H7 (cell line): Measurements from ENCODE around the gene ALK. TPM values are rescaled to one million over a fixed set of nuclear protein-coding genes. Genes with fewer than 3 reads are reported as not detected.
A peak's percentile ranks its signal among the peaks of the same experiment; 100 is the strongest.

ENCODE experiments used
- DNase-seq: peaks from one replicate; pipeline ENCODE4 v3.0.0; 2012
- H3K27me3 ChIP-seq: 2 replicates; pipeline ENCODE4 v1.6.0; 2011; ENCODE audit warnings: mild to moderate bottlenecking, low read length; ENCODE audit not compliant: control insufficient read depth, insufficient read depth
- H3K36me3 ChIP-seq: replicated peaks from 2 replicates; pipeline ENCODE4 v1.5.1; 2011; ENCODE audit warnings: low read length; ENCODE audit not compliant: control insufficient read depth, insufficient read depth
- H3K4me3 ChIP-seq: 2 replicates; pipeline ENCODE4 v1.5.1; 2011; ENCODE audit warnings: low read depth, mild to moderate bottlenecking, control low read depth, low read length, moderate library complexity; ENCODE audit not compliant: insufficient read depth
- total RNA-seq: library from RNA; depleted of rRNA; stranded (reverse); fragments of >200 nt; shearing (Covaris generic); gene quantifications from 2 replicates; pipeline ENCODE4 v1.2.3, GENCODE V29; 2014; rRNA removed

ALK gene
- total RNA-seq, result 0.15 and 0.21 TPM in 2 replicates

GRCh38 chr2:29921560-29921915 is at the start of gene ALK:
Gene ALK, minus strand, starts transcription at chr2:29921586. Its CDS starts 927 bp downstream, at chr2:29920659.
- Histone ChIP-seq H3K27me3 (peaks cover 35% of the 10 kb centered on the region), H3K36me3 (no peaks in the 10 kb centered on the region), H3K4me3 (peak within 1 kb of the TSS; percentile 45)
- DNase-seq, result peak; percentile 95

GRCh38 chr2:29966266-29966665 is 44.9 kb upstream of the ALK start:
- H3K27me3 ChIP-seq, result no peaks in the 10 kb centered on the region
- no peak overlapping the region for H3K4me3 ChIP-seq
- no peaks in the 10 kb centered on the region for H3K36me3 ChIP-seq
- DNase-seq, result no peak

GRCh38 chr2:29963972-29964570 is 42.7 kb upstream of the ALK start:
- no peak overlapping the region for H3K4me3 ChIP-seq
- DNase-seq, result peak; percentile 23

GRCh38 chr2:29962922-29963321 is 41.5 kb upstream of the ALK start:
- no peak for DNase-seq
- Histone ChIP-seq H3K27me3 (no peaks in the 10 kb centered on the region), H3K36me3 (no peaks in the 10 kb centered on the region), H3K4me3 (no peak overlapping the region)

More at GRCh38 chr2:29963972-29964570, 42.7 kb upstream of the ALK start:
- Histone ChIP-seq H3K27me3 (no peaks in the 10 kb centered on the region), H3K36me3 (no peaks in the 10 kb centered on the region)

GRCh38 chr2:29954316-29954715 is 32.9 kb upstream of the ALK start:
- no peak for DNase-seq
- Histone ChIP-seq H3K4me3 (no peak overlapping the region), H3K36me3 (no peaks in the 10 kb centered on the region)

GRCh38 chr2:29952973-29953372 is 31.6 kb upstream of the ALK start:
- H3K4me3 ChIP-seq, result no peak overlapping the region
- H3K36me3 ChIP-seq, result no peaks in the 10 kb centered on the region
- no peak for DNase-seq

More at GRCh38 chr2:29954316-29954715, 32.9 kb upstream of the ALK start:
- H3K27me3 ChIP-seq, result no peaks in the 10 kb centered on the region

GRCh38 chr2:29951576-29951975 is 30.2 kb upstream of the ALK start:
- no peaks in the 10 kb centered on the region for H3K27me3 ChIP-seq
- H3K36me3 ChIP-seq, result no peaks in the 10 kb centered on the region
- no peak for DNase-seq
- H3K4me3 ChIP-seq, result no peak overlapping the region

More at GRCh38 chr2:29952973-29953372, 31.6 kb upstream of the ALK start:
- no peaks in the 10 kb centered on the region for H3K27me3 ChIP-seq

GRCh38 chr2:29950481-29950880 is 29.1 kb upstream of the ALK start:
- Histone ChIP-seq H3K27me3 (no peaks in the 10 kb centered on the region), H3K4me3 (no peak overlapping the region), H3K36me3 (no peaks in the 10 kb centered on the region)
- DNase-seq, result no peak

GRCh38 chr2:29949042-29949441 is 27.7 kb upstream of the ALK start:
- no peak for DNase-seq
- Histone ChIP-seq H3K4me3 (no peak overlapping the region), H3K27me3 (no peaks in the 10 kb centered on the region), H3K36me3 (no peaks in the 10 kb centered on the region)

- no peak for DNase-seq
- Histone ChIP-seq H3K36me3 (no peaks in the 10 kb centered on the region), H3K4me3 (no peak overlapping the region), H3K27me3 (no peaks in the 10 kb centered on the region)
Measured at GRCh38 chr2:29946505-29946904, 25.1 kb upstream of the ALK start.

- H3K4me3 ChIP-seq, result no peak overlapping the region
- H3K36me3 ChIP-seq, result no peaks in the 10 kb centered on the region
- no peaks in the 10 kb centered on the region for H3K27me3 ChIP-seq
- DNase-seq, result no peak
Measured at GRCh38 chr2:29942711-29943110, 21.3 kb upstream of the ALK start.

GRCh38 chr2:29940706-29941105 is 19.3 kb upstream of the ALK start:
- H3K36me3 ChIP-seq, result no peaks in the 10 kb centered on the region
- H3K27me3 ChIP-seq, result no peaks in the 10 kb centered on the region
- no peak overlapping the region for H3K4me3 ChIP-seq
- DNase-seq, result no peak

- Histone ChIP-seq H3K36me3 (no peaks in the 10 kb centered on the region), H3K4me3 (no peak overlapping the region), H3K27me3 (no peaks in the 10 kb centered on the region)
- no peak for DNase-seq
Measured at GRCh38 chr2:29936020-29936419, 14.6 kb upstream of the ALK start.

GRCh38 chr2:29931818-29932217 is 10.4 kb upstream of the ALK start:
- Histone ChIP-seq H3K27me3 (no peaks in the 10 kb centered on the region), H3K36me3 (no peaks in the 10 kb centered on the region), H3K4me3 (no peak overlapping the region)
- no peak for DNase-seq

GRCh38 chr2:29923110-29923721 is 1.8 kb upstream of the ALK start:
- H3K4me3 ChIP-seq, result no peak overlapping the region
- peak; percentile 45 for DNase-seq
- no peaks in the 10 kb centered on the region for H3K36me3 ChIP-seq
- peaks cover 32% of the 10 kb centered on the region for H3K27me3 ChIP-seq
